GM13976 (cell line): Measurements from ENCODE around the gene HEXIM2.

Experiments used
- DNase-seq: peaks from one replicate; pipeline ENCODE4 v3.0.0; 2012; ENCODE audit warnings: low spot score
- in situ Hi-C: fragments of 300-500 bp; cut with MboI; formaldehyde crosslinking; loops from one replicate; pipeline ENCODE4 v1.12.0; 2022; ENCODE audit warnings: low sequenced_read_pairs, mixed read lengths, inconsistent platforms; ENCODE audit not compliant: unreplicated experiment
- TF ChIP-seq, protein P1 (sequence below): IDR thresholded peaks from 2 replicates; pipeline ENCODE4 v1.5.1; 2012; ENCODE audit warnings: borderline replicate concordance, mild to moderate bottlenecking; ENCODE audit not compliant: insufficient read depth; ENCODE audit errors: extremely low read depth, missing control alignments, control extremely low read depth

Gene HEXIM2

DNA sequence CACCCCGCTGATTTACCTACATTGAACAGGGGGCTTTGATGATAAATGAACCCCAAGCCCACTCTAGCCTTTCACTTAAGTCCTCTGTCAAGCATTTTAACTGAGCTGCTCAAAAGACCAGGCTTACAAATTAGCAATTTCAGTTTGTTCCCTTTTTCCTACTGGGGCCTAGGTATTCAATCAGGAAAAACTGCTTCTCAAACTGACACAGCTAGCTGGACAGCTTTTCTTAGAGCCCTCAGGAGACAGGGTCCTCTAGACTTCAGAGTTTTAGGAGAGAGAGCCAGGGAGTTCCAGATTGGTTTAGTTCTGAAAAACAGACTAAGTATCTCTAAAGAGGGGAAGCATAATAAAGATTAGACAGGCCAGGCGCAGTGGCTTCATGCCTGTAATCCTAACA lies 6.2 kb upstream of the HEXIM2 start:
- in situ Hi-C loops, result no loop called here
- TF ChIP-seq, protein P1, sequence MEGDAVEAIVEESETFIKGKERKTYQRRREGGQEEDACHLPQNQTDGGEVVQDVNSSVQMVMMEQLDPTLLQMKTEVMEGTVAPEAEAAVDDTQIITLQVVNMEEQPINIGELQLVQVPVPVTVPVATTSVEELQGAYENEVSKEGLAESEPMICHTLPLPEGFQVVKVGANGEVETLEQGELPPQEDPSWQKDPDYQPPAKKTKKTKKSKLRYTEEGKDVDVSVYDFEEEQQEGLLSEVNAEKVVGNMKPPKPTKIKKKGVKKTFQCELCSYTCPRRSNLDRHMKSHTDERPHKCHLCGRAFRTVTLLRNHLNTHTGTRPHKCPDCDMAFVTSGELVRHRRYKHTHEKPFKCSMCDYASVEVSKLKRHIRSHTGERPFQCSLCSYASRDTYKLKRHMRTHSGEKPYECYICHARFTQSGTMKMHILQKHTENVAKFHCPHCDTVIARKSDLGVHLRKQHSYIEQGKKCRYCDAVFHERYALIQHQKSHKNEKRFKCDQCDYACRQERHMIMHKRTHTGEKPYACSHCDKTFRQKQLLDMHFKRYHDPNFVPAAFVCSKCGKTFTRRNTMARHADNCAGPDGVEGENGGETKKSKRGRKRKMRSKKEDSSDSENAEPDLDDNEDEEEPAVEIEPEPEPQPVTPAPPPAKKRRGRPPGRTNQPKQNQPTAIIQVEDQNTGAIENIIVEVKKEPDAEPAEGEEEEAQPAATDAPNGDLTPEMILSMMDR, result no peak
- no peak for DNase-seq

DNA sequence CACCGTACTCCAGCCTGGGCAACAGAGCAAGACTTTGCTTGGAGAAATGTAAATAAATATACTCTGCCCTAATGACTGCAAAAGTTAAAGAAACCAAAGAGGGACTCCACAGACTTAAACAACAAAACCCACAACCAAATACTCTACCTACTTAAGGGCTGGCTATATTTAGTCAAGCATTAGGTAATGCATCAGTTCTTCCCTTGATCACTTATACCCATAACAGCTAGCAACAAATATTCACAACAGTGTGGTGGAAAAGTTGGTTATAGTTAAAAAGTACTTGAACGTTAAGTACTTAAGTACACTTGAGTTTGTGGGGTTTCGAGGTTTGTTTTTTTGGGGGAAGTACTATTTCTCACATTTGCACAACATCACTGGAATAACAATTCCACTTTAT lies 5.4 kb upstream of the HEXIM2 start:
- TF ChIP-seq, protein P1, result no peak
- no peak for DNase-seq
- in situ Hi-C loops, result no loop called here

DNA sequence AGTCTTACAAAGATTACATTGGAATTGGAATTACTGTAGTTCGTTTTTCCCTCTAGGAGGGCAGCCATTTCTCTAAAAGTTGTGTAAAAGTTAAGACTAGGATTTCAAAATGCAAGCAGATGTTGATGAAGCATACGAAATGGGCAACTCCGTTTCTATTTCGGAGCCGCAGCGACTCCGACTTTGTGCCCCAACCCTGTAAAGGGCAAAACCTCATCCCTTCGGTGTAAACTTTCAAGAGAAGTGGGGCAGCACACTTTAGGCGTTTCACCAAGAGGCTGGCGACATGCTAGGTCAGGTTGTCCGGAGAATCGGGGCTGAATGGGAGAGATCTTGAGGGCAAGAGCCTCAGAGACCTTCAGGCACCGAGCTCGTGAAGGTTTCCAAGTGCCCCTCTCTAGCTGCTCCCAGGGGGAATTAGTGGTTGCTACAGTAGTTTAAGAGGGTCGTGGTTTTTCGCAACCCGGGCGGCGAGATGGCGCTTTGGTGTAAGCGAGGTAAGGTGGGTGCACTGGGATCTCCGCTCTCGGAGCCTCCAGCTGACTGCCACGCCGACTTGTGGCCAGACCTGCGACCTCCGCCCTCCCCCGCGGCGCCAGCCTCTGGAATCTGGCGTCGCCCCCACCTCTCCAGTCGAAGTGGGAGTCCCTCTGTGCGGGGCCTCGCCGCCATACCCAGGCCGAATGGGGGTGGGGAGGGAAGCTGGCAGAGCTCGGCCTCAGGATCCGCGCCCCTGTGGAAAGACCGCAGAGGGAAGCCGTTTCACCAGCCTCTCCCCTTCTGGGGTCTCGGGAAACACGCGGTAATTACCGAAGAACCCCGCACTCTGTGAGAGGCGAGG lies 1.0 kb upstream of the HEXIM2 start:
- in situ Hi-C loops, result no loop called here
- DNase-seq, result peak; percentile 46

DNA sequence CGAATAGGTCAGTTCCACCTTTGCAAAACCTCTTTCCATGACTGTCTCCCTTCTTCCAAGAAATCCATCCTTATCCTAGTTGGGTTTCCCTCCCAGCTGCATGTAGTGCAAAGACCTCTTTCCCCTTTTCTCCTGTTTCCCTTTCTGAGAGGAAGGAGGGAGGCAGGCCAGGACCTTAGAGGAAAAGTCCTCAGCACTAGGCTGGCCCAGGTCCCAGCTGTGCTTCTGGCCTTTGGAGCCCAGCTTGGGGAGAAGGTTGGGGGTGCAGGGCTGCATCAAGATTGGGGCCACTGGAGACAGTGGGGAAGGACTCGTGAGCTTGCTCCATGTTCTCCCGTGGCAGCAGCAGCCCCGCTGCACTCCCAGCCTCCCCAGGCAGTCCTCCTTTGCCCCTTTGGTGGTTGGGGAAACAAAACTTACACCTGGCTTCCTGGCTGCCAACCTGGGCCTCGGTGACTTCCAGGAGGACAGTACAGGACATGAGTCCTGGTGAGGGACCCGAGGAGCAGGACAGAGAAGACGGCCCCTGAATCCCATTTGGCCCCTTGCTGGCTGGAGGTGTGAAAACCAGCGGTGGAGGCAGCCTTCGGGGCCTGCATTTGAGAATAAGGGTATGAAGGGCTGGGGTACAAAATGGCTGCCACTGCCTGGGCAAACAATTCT lies 481 bp downstream of the HEXIM2 start:
- no peak for DNase-seq
- TF ChIP-seq, protein P1, result no peak
- in situ Hi-C loops, result no loop called here

More for the DNA sequence above, 1.0 kb upstream of the HEXIM2 start:
- TF ChIP-seq, protein P1, result no peak

DNA sequence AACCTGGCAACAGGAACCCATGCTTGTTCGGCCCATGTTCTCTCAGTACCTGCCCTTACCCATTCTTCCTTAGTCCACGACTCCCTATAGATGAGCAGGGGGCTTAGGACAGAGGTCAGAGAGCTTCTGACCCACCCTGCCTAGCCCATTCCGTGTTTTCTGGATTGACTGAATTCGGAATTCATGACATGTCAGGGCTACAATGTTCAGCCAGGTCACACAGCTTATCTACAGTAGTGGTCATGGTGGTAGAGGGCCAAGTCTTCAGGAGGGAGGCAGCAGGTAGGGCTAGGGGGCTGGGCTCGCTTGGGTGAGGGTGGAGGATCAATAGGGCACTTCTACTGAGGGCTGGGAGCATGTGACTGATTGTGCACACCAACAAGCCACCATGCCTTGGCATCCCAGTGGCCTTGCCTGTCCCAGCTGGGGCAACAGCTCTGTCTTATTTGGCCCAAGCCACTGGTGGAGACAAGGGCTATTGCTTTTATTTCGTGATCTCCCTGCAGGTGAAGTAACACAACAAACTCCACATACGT lies 3.1 kb downstream of the HEXIM2 start:
- TF ChIP-seq, protein P1, result no peak
- in situ Hi-C loops, result no loop called here
- no peak for DNase-seq

DNA sequence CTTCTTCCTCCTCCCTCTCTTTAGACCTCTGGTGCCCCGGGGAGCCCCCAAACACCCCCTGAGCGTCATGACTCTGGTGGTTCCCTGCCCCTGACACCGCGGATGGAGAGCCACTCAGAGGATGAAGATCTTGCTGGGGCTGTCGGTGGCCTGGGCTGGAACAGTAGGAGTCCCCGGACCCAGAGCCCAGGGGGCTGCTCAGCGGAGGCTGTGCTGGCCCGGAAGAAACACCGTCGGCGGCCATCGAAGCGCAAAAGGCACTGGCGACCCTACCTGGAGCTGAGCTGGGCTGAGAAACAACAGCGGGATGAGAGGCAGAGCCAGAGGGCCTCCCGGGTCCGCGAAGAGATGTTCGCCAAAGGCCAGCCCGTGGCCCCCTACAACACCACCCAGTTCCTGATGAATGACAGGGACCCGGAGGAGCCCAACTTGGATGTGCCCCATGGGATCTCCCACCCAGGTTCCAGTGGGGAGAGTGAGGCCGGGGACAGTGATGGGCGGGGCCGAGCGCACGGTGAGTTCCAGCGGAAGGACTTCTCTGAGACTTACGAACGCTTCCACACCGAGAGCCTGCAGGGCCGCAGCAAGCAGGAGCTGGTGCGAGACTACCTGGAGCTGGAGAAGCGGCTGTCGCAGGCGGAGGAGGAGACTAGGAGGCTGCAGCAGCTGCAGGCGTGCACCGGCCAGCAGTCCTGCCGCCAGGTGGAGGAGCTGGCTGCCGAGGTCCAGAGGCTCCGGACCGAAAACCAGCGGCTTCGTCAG lies 7.5 kb downstream of the HEXIM2 start:
- TF ChIP-seq, protein P1, result no peak
- no peak for DNase-seq
- in situ Hi-C loops, result no loop called here
